ENCODE measurements around the gene NUDCD2.

DNA sequence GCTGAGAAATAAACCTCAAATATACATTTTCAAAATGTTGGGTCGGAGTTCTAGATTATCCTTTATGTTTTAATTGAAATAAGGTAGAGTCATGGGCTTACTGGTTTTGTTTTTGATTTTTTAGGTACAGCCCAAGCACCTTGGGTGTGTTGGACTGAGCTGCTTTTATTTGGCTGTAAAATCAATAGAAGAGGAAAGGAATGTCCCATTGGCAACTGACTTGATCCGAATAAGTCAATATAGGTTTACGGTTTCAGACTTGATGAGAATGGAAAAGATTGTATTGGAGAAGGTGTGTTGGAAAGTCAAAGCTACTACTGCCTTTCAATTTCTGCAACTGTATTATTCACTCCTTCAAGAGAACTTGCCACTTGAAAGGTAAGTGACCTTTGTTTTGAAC lies 18.9 kb downstream of the NUDCD2 start:
- TF ChIP-seq, protein P1, sequence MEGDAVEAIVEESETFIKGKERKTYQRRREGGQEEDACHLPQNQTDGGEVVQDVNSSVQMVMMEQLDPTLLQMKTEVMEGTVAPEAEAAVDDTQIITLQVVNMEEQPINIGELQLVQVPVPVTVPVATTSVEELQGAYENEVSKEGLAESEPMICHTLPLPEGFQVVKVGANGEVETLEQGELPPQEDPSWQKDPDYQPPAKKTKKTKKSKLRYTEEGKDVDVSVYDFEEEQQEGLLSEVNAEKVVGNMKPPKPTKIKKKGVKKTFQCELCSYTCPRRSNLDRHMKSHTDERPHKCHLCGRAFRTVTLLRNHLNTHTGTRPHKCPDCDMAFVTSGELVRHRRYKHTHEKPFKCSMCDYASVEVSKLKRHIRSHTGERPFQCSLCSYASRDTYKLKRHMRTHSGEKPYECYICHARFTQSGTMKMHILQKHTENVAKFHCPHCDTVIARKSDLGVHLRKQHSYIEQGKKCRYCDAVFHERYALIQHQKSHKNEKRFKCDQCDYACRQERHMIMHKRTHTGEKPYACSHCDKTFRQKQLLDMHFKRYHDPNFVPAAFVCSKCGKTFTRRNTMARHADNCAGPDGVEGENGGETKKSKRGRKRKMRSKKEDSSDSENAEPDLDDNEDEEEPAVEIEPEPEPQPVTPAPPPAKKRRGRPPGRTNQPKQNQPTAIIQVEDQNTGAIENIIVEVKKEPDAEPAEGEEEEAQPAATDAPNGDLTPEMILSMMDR (IDR thresholded peaks at IDR 0.05): no peak
- TF ChIP-seq POLR2A (IDR thresholded peaks at IDR 0.05): no peak

All from lower leg skin (tissue), 3 donors.